ENCODE measurements around the gene ATP4B. TPM values are rescaled to one million over a fixed set of nuclear protein-coding genes. Genes with fewer than 3 reads are reported as not detected.

The ATP4B gene
- total RNA-seq, 1 experiment from 2014 or later = not detected

- TF ChIP-seq REST (IDR thresholded peaks at IDR 0.05; ENCODE audit: low read depth) = no peak
- TF ChIP-seq, protein P1, sequence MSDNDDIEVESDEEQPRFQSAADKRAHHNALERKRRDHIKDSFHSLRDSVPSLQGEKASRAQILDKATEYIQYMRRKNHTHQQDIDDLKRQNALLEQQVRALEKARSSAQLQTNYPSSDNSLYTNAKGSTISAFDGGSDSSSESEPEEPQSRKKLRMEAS (IDR thresholded peaks at IDR 0.05) = no peak
- TF ChIP-seq EZH2 (IDR thresholded peaks at IDR 0.05) = no peak
- TF ChIP-seq SIN3A (IDR thresholded peaks at IDR 0.05; ENCODE audit: low read depth) = no peak
Measured at GRCh38 chr13:113652404-113653263, 5.4 kb downstream of the ATP4B start (continued).

DNA sequence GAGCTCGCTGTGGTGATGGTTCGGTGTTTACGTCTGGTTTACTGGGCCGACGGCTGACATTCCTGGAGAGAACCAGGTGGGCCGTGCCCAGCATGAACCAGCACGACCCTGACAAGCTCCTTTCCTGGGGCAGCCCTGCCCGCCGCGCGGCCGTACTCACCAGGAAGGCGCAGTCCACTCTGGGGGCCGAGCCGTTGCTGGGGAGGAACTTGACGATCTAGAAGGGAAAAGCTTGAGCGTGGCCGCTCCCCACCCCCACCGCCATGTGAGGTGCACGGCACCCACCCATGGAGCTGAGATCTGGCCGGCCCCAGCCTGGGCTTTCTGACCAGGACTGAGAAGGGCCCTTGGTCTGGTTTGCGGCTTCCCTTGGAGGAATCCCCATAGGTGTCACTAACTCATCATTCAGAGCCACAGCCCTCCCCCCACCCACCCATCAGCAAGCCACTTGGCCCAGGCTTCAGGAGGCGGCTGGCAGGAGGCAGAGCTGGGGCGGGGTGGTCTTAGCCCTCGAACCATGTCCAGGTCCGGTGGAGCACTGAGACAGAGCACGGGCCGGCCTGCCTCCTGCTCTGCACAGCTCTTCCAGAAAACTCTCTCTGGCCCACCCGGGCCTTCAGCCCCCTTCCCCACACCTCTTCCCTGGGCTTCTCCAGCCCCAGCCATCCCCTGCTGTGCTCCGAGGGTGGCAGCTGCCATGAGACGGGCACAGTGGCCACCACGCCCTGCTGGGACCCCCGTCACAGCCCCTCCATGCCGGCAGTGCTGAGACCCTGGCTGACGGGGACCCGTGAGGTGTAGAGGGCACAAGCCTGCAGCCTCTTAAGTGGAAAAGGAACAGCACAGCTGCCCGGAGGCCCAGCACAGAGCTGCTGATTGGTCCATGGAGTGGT, 6.2 kb downstream of the ATP4B start:
- H4K20me1 ChIP-seq (ENCODE audit: insufficient read depth) = no peaks in the 10 kb centered on the region
- no peak overlapping the region for H3K4me3 ChIP-seq (replicated peaks in 1 of 2; ENCODE audit: low read depth in 1 of 2, low read length in 2 of 2)
- H3K27ac ChIP-seq (ENCODE audit: low read depth, low read length) = no peak overlapping the region
- H3K9me3 ChIP-seq (ENCODE audit: control insufficient read depth in 1 of 2, insufficient read depth in 1 of 2, low read depth in 1 of 2, low read length in 2 of 2) = no peaks in the 10 kb centered on the region
- H3K4me2 ChIP-seq (ENCODE audit: low read length) = no peak overlapping the region
- ChIA-PET POLR2A (no interaction called here), CTCF (no interaction called here), RAD21 (ENCODE audit: low non-redundant PET in 1 of 2, low total read pairs in 2 of 2, uncharacterized antibody in 2 of 2, unreplicated experiment in 2 of 2) (no interaction called here)
- no peaks in the 10 kb centered on the region for H3K27me3 ChIP-seq (ENCODE audit: insufficient read depth, low read length)
- ATAC-seq (no peak), DNase-seq (ENCODE audit: low read depth, low spot score) (no peak)
- no peaks in the 10 kb centered on the region for H3K9me2 ChIP-seq (ENCODE audit: insufficient read depth)
- BruUV-seq (replicated peaks) = no TSS peak
- peaks cover 9 to 10% of the 10 kb centered on the region in 2 experiments; a peak in 3 of 4 replicates for H3K4me1 ChIP-seq (ENCODE audit: control insufficient read depth in 1 of 2, insufficient read depth in 2 of 2, low read length in 2 of 2)
- H3K79me2 ChIP-seq (ENCODE audit: insufficient read depth, low read length) = no peaks in the 10 kb centered on the region
- no peaks in the 10 kb centered on the region for H3K36me3 ChIP-seq (ENCODE audit: control insufficient read depth in 1 of 2, insufficient read depth in 2 of 2, low read length in 2 of 2)
- H3K9ac ChIP-seq (ENCODE audit: low read length) = no peak overlapping the region
- H2AFZ ChIP-seq (ENCODE audit: low read depth, low read length, poor library complexity, severe bottlenecking) = no peak overlapping the region
- intact Hi-C loops (cut with micrococcal nuclease) = no loop called here
- TF ChIP-seq, protein P2, sequence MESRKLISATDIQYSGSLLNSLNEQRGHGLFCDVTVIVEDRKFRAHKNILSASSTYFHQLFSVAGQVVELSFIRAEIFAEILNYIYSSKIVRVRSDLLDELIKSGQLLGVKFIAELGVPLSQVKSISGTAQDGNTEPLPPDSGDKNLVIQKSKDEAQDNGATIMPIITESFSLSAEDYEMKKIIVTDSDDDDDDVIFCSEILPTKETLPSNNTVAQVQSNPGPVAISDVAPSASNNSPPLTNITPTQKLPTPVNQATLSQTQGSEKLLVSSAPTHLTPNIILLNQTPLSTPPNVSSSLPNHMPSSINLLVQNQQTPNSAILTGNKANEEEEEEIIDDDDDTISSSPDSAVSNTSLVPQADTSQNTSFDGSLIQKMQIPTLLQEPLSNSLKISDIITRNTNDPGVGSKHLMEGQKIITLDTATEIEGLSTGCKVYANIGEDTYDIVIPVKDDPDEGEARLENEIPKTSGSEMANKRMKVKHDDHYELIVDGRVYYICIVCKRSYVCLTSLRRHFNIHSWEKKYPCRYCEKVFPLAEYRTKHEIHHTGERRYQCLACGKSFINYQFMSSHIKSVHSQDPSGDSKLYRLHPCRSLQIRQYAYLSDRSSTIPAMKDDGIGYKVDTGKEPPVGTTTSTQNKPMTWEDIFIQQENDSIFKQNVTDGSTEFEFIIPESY (IDR thresholded peaks at IDR 0.05; ENCODE audit: extremely low read depth, insufficient replicate concordance, low read length) = no peak
- TF ChIP-seq SP1 (IDR thresholded peaks at IDR 0.05; ENCODE audit: low read depth) (no peak), REST (IDR thresholded peaks at IDR 0.05; ENCODE audit: low read depth) (no peak), ZNF274 (IDR thresholded peaks at IDR 0.05; ENCODE audit: low read depth, low read length) (no peak), RAD21 (IDR thresholded peaks at IDR 0.05; ENCODE audit: low read depth) (no peak), SIN3A (IDR thresholded peaks at IDR 0.05; ENCODE audit: low read depth) (no peak), CEBPB (IDR thresholded peaks at IDR 0.05; ENCODE audit: low read depth) (no peak), EGR1 (IDR thresholded peaks at IDR 0.05; ENCODE audit: low read depth) (no peak), FOSL1 (IDR thresholded peaks at IDR 0.05; ENCODE audit: low read depth) (no peak)
- TF ChIP-seq, protein P3, sequence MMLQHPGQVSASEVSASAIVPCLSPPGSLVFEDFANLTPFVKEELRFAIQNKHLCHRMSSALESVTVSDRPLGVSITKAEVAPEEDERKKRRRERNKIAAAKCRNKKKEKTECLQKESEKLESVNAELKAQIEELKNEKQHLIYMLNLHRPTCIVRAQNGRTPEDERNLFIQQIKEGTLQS (IDR thresholded peaks at IDR 0.05) = no peak
